MM.1S (cell line): ENCODE results near the gene CXCL5.

Source experiments
- DNase-seq: peaks from one replicate; pipeline ENCODE4 v3.0.0-alpha.2; 2015
- H2AFZ ChIP-seq: fragments of 300-600 bp; sonication (generic); 2 replicates; pipeline ENCODE4 v1.6.0; 2016; ENCODE audit warnings: antibody characterized with exemption, low read length
- H3F3A ChIP-seq: fragments of 300-600 bp; sonication (generic); 2 replicates; pipeline ENCODE4 v1.6.1; 2016; ENCODE audit warnings: mild to moderate bottlenecking, antibody characterized with exemption, low read length, moderate library complexity, mixed read lengths; ENCODE audit not compliant: insufficient read depth
- H3K27ac ChIP-seq: fragments of 300-600 bp; sonication (generic); 2 replicates; pipeline ENCODE4 v1.5.1; 2016; ENCODE audit warnings: mild to moderate bottlenecking, low read length
- H3K27me3 ChIP-seq: fragments of 300-600 bp; sonication (generic); replicated peaks from 2 replicates; pipeline ENCODE4 v1.6.0; 2016; ENCODE audit warnings: low read length; ENCODE audit not compliant: insufficient read depth
- H3K36me3 ChIP-seq: fragments of 300-600 bp; sonication (generic); replicated peaks from 2 replicates; pipeline ENCODE4 v1.6.1; 2016; ENCODE audit warnings: mild to moderate bottlenecking, low read length, mixed read lengths; ENCODE audit not compliant: insufficient read depth
- H3K4me1 ChIP-seq: fragments of 300-600 bp; sonication (generic); 2 replicates; pipeline ENCODE4 v1.6.1; 2016; ENCODE audit warnings: low read length, mixed read lengths
- H3K4me2 ChIP-seq: fragments of 300-600 bp; sonication (generic); 2 replicates; pipeline ENCODE4 v1.6.0; 2016; ENCODE audit warnings: low read depth, low read length
- H3K4me3 ChIP-seq: fragments of 300-600 bp; sonication (generic); 2 replicates; pipeline ENCODE4 v1.5.1; 2016; ENCODE audit warnings: low read length, mixed read lengths
- H3K79me2 ChIP-seq: fragments of 300-600 bp; sonication (generic); 2 replicates; pipeline ENCODE4 v1.6.1; 2016; ENCODE audit warnings: mixed run types, low read length, mixed read lengths
- H3K9ac ChIP-seq: fragments of 300-600 bp; sonication (generic); 2 replicates; pipeline ENCODE4 v1.6.1; 2016; ENCODE audit warnings: low read length, mixed read lengths
- H3K9me2 ChIP-seq: fragments of 300-600 bp; sonication (generic); replicated peaks from 2 replicates; pipeline ENCODE4 v1.6.1; 2016; ENCODE audit warnings: mild to moderate bottlenecking, low read length, mixed read lengths; ENCODE audit not compliant: insufficient read depth
- H3K9me3 ChIP-seq: fragments of 300-600 bp; sonication (generic); replicated peaks from 2 replicates; pipeline ENCODE4 v1.6.1; 2016; ENCODE audit warnings: mild to moderate bottlenecking, low read length, mixed read lengths; ENCODE audit not compliant: insufficient read depth
- H4K20me1 ChIP-seq: fragments of 300-600 bp; sonication (generic); 2 replicates; pipeline ENCODE4 v1.6.1; 2016; ENCODE audit warnings: mild to moderate bottlenecking, low read length, moderate library complexity, mixed read lengths; ENCODE audit not compliant: insufficient read depth
- CTCF ChIP-seq: fragments of 300-600 bp; sonication (generic); IDR thresholded peaks from 2 replicates; pipeline ENCODE4 v1.5.1; 2016; ENCODE audit warnings: antibody characterized with exemption, low read length, mixed read lengths
- EZH2 ChIP-seq: fragments of 300-600 bp; sonication (generic); optimal IDR thresholded peaks from 2 replicates; pipeline ENCODE3; 2017; ENCODE audit warnings: low read depth, mild to moderate bottlenecking, antibody characterized with exemption, low read length, mixed read lengths
- EZH2phosphoT487 ChIP-seq: fragments of 300-600 bp; sonication (generic); IDR thresholded peaks from 2 replicates; pipeline ENCODE4 v1.6.1; 2018; ENCODE audit warnings: antibody characterized with exemption, low read length

The CXCL5 gene

GRCh38 chr4:74014332-74014731 lies 15.9 kb upstream of the CXCL5 start:
- no peak overlapping the region for H3K9ac ChIP-seq
- no peaks in the 10 kb centered on the region for H3K27me3 ChIP-seq
- H3K9me2 ChIP-seq = no peaks in the 10 kb centered on the region
- no peaks in the 10 kb centered on the region for H3K36me3 ChIP-seq
- no peak overlapping the region for H3K4me2 ChIP-seq
- no peaks in the 10 kb centered on the region for H3K9me3 ChIP-seq
- no peaks in the 10 kb centered on the region for H3K79me2 ChIP-seq
- no peaks in the 10 kb centered on the region for H4K20me1 ChIP-seq
- no peaks in the 10 kb centered on the region for H3K4me1 ChIP-seq
- no peak for TF ChIP-seq EZH2
- no peak for TF ChIP-seq EZH2phosphoT487
- TF ChIP-seq CTCF = no peak
- H2AFZ ChIP-seq = no peak overlapping the region
- no peaks in the 10 kb centered on the region for H3F3A ChIP-seq
- H3K4me3 ChIP-seq = no peak overlapping the region
- DNase-seq = no peak
- no peak overlapping the region for H3K27ac ChIP-seq

GRCh38 chr4:74013264-74013663 lies 14.8 kb upstream of the CXCL5 start:
- no peak overlapping the region for H3K9ac ChIP-seq
- DNase-seq = no peak
- H3K4me1 ChIP-seq = no peaks in the 10 kb centered on the region
- no peaks in the 10 kb centered on the region for H3K9me2 ChIP-seq
- TF ChIP-seq EZH2 (no peak), CTCF (no peak), EZH2phosphoT487 (no peak)
- H3K4me2 ChIP-seq = no peak overlapping the region
- H2AFZ ChIP-seq = no peak overlapping the region
- no peaks in the 10 kb centered on the region for H3K79me2 ChIP-seq
- no peaks in the 10 kb centered on the region for H3K36me3 ChIP-seq
- H3F3A ChIP-seq = no peaks in the 10 kb centered on the region
- H3K27me3 ChIP-seq = no peaks in the 10 kb centered on the region
- no peak overlapping the region for H3K27ac ChIP-seq
- H3K9me3 ChIP-seq = no peaks in the 10 kb centered on the region
- H4K20me1 ChIP-seq = no peaks in the 10 kb centered on the region
- H3K4me3 ChIP-seq = no peak overlapping the region

- no peaks in the 10 kb centered on the region for H3K27me3 ChIP-seq
- H3K9me3 ChIP-seq = no peaks in the 10 kb centered on the region
- H3K4me3 ChIP-seq = no peak overlapping the region
- DNase-seq = no peak
- no peak for TF ChIP-seq EZH2
- no peak for TF ChIP-seq CTCF
- TF ChIP-seq EZH2phosphoT487 = no peak
- no peaks in the 10 kb centered on the region for H3K4me1 ChIP-seq
- no peak overlapping the region for H3K9ac ChIP-seq
- no peak overlapping the region for H3K27ac ChIP-seq
- H4K20me1 ChIP-seq = no peaks in the 10 kb centered on the region
- H3F3A ChIP-seq = no peaks in the 10 kb centered on the region
- no peaks in the 10 kb centered on the region for H3K79me2 ChIP-seq
- H3K4me2 ChIP-seq = no peak overlapping the region
- no peak overlapping the region for H2AFZ ChIP-seq
- H3K9me2 ChIP-seq = no peaks in the 10 kb centered on the region
- H3K36me3 ChIP-seq = no peaks in the 10 kb centered on the region
These were observed 13.7 kb upstream of the CXCL5 start for GRCh38 chr4:74012130-74012529.

GRCh38 chr4:74009307-74009706 lies 10.8 kb upstream of the CXCL5 start:
- H3K4me2 ChIP-seq = no peak overlapping the region
- H4K20me1 ChIP-seq = no peaks in the 10 kb centered on the region
- H3K9me3 ChIP-seq = no peaks in the 10 kb centered on the region
- no peak overlapping the region for H3K4me3 ChIP-seq
- TF ChIP-seq EZH2 = no peak
- H3K27ac ChIP-seq = no peak overlapping the region
- no peak for DNase-seq
- no peaks in the 10 kb centered on the region for H3K4me1 ChIP-seq
- no peak overlapping the region for H2AFZ ChIP-seq
- no peaks in the 10 kb centered on the region for H3F3A ChIP-seq
- H3K36me3 ChIP-seq = no peaks in the 10 kb centered on the region
- H3K9me2 ChIP-seq = no peaks in the 10 kb centered on the region
- no peaks in the 10 kb centered on the region for H3K27me3 ChIP-seq
- no peak overlapping the region for H3K9ac ChIP-seq
- no peaks in the 10 kb centered on the region for H3K79me2 ChIP-seq
